ENCODE measurements around the gene PRRC2C. TPM values are rescaled to one million over a fixed set of nuclear protein-coding genes. Genes with fewer than 3 reads are reported as not detected.

Gene PRRC2C
- 66.3 and 69.1 TPM in 2 replicates for total RNA-seq

DNA sequence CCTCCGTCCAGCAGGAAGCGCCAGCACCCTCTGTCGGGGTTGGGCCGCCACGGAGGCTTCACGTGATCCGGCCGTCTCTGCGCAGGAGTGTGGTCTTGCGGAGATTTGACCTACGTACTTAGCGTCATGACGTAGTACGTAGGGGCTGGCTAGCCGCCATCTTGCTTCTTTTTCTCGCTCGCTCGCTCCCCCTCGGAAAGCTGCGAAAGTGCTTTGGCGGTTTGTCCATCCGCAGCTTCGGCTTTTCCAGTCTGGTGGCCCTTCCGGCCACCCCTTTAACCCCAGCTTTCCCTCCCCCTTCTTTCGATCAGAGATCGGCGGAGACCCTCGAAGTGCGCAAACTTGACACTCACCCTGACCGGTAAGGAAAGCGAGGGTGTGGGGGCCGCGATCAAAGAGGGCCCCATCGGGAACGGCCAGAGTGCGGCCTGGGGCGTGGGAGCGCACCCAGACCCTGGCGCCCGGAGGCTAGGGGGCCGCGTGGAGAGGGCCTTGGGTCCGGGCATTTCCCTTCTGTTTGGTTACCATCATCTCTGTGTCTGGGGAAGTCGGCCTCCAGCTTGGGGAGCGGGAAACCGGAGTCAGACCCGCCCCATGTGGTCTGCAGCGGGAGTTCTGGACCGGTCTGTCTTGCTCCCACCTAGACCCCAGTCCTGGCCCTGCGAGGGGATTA is at the start of gene PRRC2C:
Gene PRRC2C (plus strand): TSS at position 156 of the 673 bp plus-strand sequence. CDS start 26,559 bp downstream, outside the sequence.

GRCh38 chr1:171622152-171622462 is 136.8 kb downstream of the PRRC2C start, which contains the start of gene MYOCOS:
MYOCOS (plus strand) TSS chr1:171622243; CDS start chr1:171623884, 1,641 bp downstream.

Other genes starting within 250 kb of the PRRC2C start
- not detected in 2 replicates for gene FMO1, start 237.0 kb upstream of the PRRC2C start, total RNA-seq
- 0.49 and 1.0 TPM in 2 replicates for gene FMO4, start 171.3 kb upstream of the PRRC2C start, total RNA-seq
- not detected in 2 replicates for gene MYOCOS, start 136.7 kb downstream of the PRRC2C start, total RNA-seq
- not detected in 2 replicates for gene MYOC, start 167.2 kb downstream of the PRRC2C start, total RNA-seq

Measured in mesangial cell (primary cell).